Measurements from ENCODE around the gene HEXIM1.

HEXIM1 gene

GRCh38 chr17:45114117-45114932 is 34.0 kb upstream of the HEXIM1 start:
- Histone ChIP-seq H3K27me3 (ENCODE audit: low read length) (no peaks in the 10 kb centered on the region), H3K79me2 (ENCODE audit: insufficient read depth, low read length) (no peaks in the 10 kb centered on the region), H2AFZ (ENCODE audit: low read depth, low read length, severe bottlenecking) (no peak overlapping the region), H3K4me3 (ENCODE audit: insufficient read depth, low read length, poor library complexity, severe bottlenecking) (no peak overlapping the region), H3F3A (ENCODE audit: insufficient read depth) (no peaks in the 10 kb centered on the region), H3K9me3 (ENCODE audit: insufficient read depth, low read length) (no peaks in the 10 kb centered on the region), H3K4me2 (ENCODE audit: low read depth, low read length, poor library complexity, severe bottlenecking) (no peak overlapping the region), H3K27ac (ENCODE audit: low read depth, low read length) (no peak overlapping the region), H4K20me1 (ENCODE audit: low read depth, low read length) (no peaks in the 10 kb centered on the region), H3K9me2 (replicated peaks; ENCODE audit: insufficient read depth, low read length) (no peaks in the 10 kb centered on the region), H3K36me3 (ENCODE audit: low read length) (no peaks in the 10 kb centered on the region), H3K9ac (ENCODE audit: low read length) (no peak overlapping the region)
- TF ChIP-seq CTCF (IDR thresholded peaks at IDR 0.05; ENCODE audit: insufficient read depth, low read length, poor library complexity, severe bottlenecking) (no peak), EZH2phosphoT487 (conservative IDR thresholded peaks at IDR 0.05; ENCODE audit: low read length) (no peak)

GRCh38 chr17:45115015-45115625 is 33.2 kb upstream of the HEXIM1 start:
- Histone ChIP-seq H3F3A (ENCODE audit: insufficient read depth) (no peaks in the 10 kb centered on the region), H3K4me2 (ENCODE audit: low read depth, low read length, poor library complexity, severe bottlenecking) (no peak overlapping the region), H3K27ac (ENCODE audit: low read depth, low read length) (no peak overlapping the region), H3K9me3 (ENCODE audit: insufficient read depth, low read length) (no peaks in the 10 kb centered on the region), H3K9me2 (replicated peaks; ENCODE audit: insufficient read depth, low read length) (no peaks in the 10 kb centered on the region), H2AFZ (ENCODE audit: low read depth, low read length, severe bottlenecking) (no peak overlapping the region), H3K36me3 (ENCODE audit: low read length) (no peaks in the 10 kb centered on the region), H3K27me3 (ENCODE audit: low read length) (no peaks in the 10 kb centered on the region), H3K79me2 (ENCODE audit: insufficient read depth, low read length) (no peaks in the 10 kb centered on the region), H4K20me1 (ENCODE audit: low read depth, low read length) (no peaks in the 10 kb centered on the region), H3K4me3 (ENCODE audit: insufficient read depth, low read length, poor library complexity, severe bottlenecking) (no peak overlapping the region), H3K9ac (ENCODE audit: low read length) (no peak overlapping the region)
- no peak for TF ChIP-seq CTCF (IDR thresholded peaks at IDR 0.05; ENCODE audit: insufficient read depth, low read length, poor library complexity, severe bottlenecking)

- Histone ChIP-seq H3K9me2 (replicated peaks; ENCODE audit: insufficient read depth, low read length) (no peaks in the 10 kb centered on the region), H3K79me2 (ENCODE audit: insufficient read depth, low read length) (no peaks in the 10 kb centered on the region), H3F3A (ENCODE audit: insufficient read depth) (no peaks in the 10 kb centered on the region), H3K9ac (ENCODE audit: low read length) (no peak overlapping the region), H3K4me2 (ENCODE audit: low read depth, low read length, poor library complexity, severe bottlenecking) (no peak overlapping the region), H3K27ac (ENCODE audit: low read depth, low read length) (no peak overlapping the region), H4K20me1 (ENCODE audit: low read depth, low read length) (no peaks in the 10 kb centered on the region), H2AFZ (ENCODE audit: low read depth, low read length, severe bottlenecking) (no peak overlapping the region), H3K36me3 (ENCODE audit: low read length) (no peaks in the 10 kb centered on the region), H3K4me3 (ENCODE audit: insufficient read depth, low read length, poor library complexity, severe bottlenecking) (no peak overlapping the region), H3K9me3 (ENCODE audit: insufficient read depth, low read length) (no peaks in the 10 kb centered on the region), H3K27me3 (ENCODE audit: low read length) (no peaks in the 10 kb centered on the region)
- TF ChIP-seq CTCF (IDR thresholded peaks at IDR 0.05; ENCODE audit: insufficient read depth, low read length, poor library complexity, severe bottlenecking): no peak
- TF ChIP-seq EZH2phosphoT487 (conservative IDR thresholded peaks at IDR 0.05; ENCODE audit: low read length): no peak
Observed at GRCh38 chr17:45115871-45116270, 32.4 kb upstream of the HEXIM1 start.

All from SU-DHL-6 (cell line).